SK-N-SH (cell line): Measurements from ENCODE around the gene PRDX1. TPM values are rescaled to one million over a fixed set of nuclear protein-coding genes. Genes with fewer than 3 reads are reported as not detected.

ENCODE experiments used
- CTCF ChIA-PET: fragments of 300-600, 350-600 bp; formaldehyde crosslinking; extraction: SDS; loops from one replicate; lab custom pipeline; 2021; lab: Yijun Ruan, JAX
- POLR2A ChIA-PET: fragments of 350-600 bp; sonication (Branson Sonifier 250); formaldehyde crosslinking; extraction: SDS; loops from one replicate; lab custom pipeline; 2020; ENCODE audit warnings: antibody characterized with exemption, inconsistent platforms; lab: Yijun Ruan, JAX
- DNase-seq: peaks from one replicate; pipeline ENCODE4 v3.0.0; 2012
- H2AFZ ChIP-seq: fragments of 200-600 bp; sonication (generic); 2 replicates; pipeline ENCODE4 v1.8.1; 2016; ENCODE audit warnings: antibody characterized with exemption, mild to moderate bottlenecking, low read depth
- H3F3A ChIP-seq: fragments of 200-600 bp; sonication (generic); replicated peaks from 2 replicates; pipeline ENCODE3; 2016; ENCODE audit warnings: antibody characterized with exemption, mild to moderate bottlenecking; ENCODE audit not compliant: insufficient read depth
- H3K27ac ChIP-seq, 2 experiments: fragments of 200-500 bp in 1 of 2; fragments of 200-600 bp in 1 of 2; sonication (Bioruptor generic) in 1 of 2; sonication (generic), shearing (Covaris generic) in 1 of 2; 2 replicates each; pipeline versions ENCODE4 v1.5.1 to v1.6.1; 2014 to 2016; ENCODE audit warnings: low read depth in 2 of 2, inconsistent platforms in 1 of 2, low read length in 1 of 2, mild to moderate bottlenecking in 1 of 2, mixed read lengths in 1 of 2
- H3K27me3 ChIP-seq: fragments of 200-600 bp; sonication (generic), shearing (Covaris generic); 2 replicates; pipeline ENCODE4 v1.6.1; 2016; ENCODE audit warnings: mixed run types; ENCODE audit not compliant: insufficient read depth
- H3K36me3 ChIP-seq, 2 experiments: fragments of 200-500 bp in 1 of 2; fragments of 200-600 bp in 1 of 2; sonication (Bioruptor generic) in 1 of 2; sonication (generic) in 1 of 2; replicated peaks in 1 of 2; 2 replicates each; pipeline versions ENCODE3 to v1.5.1; 2014 to 2016; ENCODE audit warnings: low read length in 1 of 2, mild to moderate bottlenecking in 1 of 2; ENCODE audit not compliant: insufficient read depth in 2 of 2, control insufficient read depth in 1 of 2
- H3K4me1 ChIP-seq, 2 experiments: fragments of 200-500 bp in 1 of 2; fragments of 200-600 bp in 1 of 2; sonication (Bioruptor generic) in 1 of 2; sonication (generic), shearing (Covaris generic) in 1 of 2; 2 replicates each; pipeline versions ENCODE4 v1.5.1 to v1.6.1; 2014 to 2016; ENCODE audit warnings: low read depth in 1 of 2, low read length in 1 of 2, mixed run types in 1 of 2; ENCODE audit not compliant: insufficient read depth in 2 of 2, control insufficient read depth in 1 of 2
- H3K4me2 ChIP-seq: fragments of 200-600 bp; sonication (generic), shearing (Covaris generic); 2 replicates; pipeline ENCODE4 v1.6.1; 2017; ENCODE audit warnings: mixed run types
- H3K4me3 ChIP-seq, 2 experiments: fragments of 200-500 bp in 1 of 2; fragments of 200-600 bp in 1 of 2; sonication (Bioruptor generic) in 1 of 2; sonication (generic), shearing (Covaris generic) in 1 of 2; 2 replicates each; pipeline versions ENCODE4 v1.5.1 to v1.8.1; 2014 to 2016; ENCODE audit warnings: low read depth in 2 of 2, inconsistent platforms in 1 of 2, low read length in 1 of 2, mild to moderate bottlenecking in 1 of 2, mixed read lengths in 1 of 2, moderate library complexity in 1 of 2
- H3K79me2 ChIP-seq: fragments of 200-600 bp; sonication (generic); 2 replicates; pipeline ENCODE4 v1.8.1; 2017; ENCODE audit warnings: mild to moderate bottlenecking; ENCODE audit not compliant: insufficient read depth
- H3K9ac ChIP-seq: fragments of 200-600 bp; sonication (generic); 2 replicates; pipeline ENCODE4 v1.6.1; 2017; ENCODE audit warnings: mixed run types
- H3K9me2 ChIP-seq: fragments of 200-600 bp; sonication (generic); 2 replicates; pipeline ENCODE4 v1.6.1; 2017; ENCODE audit warnings: mixed run types
- H3K9me3 ChIP-seq: fragments of 200-600 bp; sonication (generic); 2 replicates; pipeline ENCODE4 v1.6.1; 2017; ENCODE audit warnings: mixed run types, mild to moderate bottlenecking, moderate library complexity
- H4K20me1 ChIP-seq: fragments of 200-600 bp; sonication (generic); 2 replicates; pipeline ENCODE4 v1.6.1; 2017; ENCODE audit warnings: mild to moderate bottlenecking, mixed run types; ENCODE audit not compliant: insufficient read depth
- EP300 ChIP-seq, 2 experiments: IDR thresholded peaks; 2 replicates each; pipeline versions ENCODE4 v1.4.0 to v1.6.1; 2012; ENCODE audit warnings: borderline replicate concordance in 1 of 2, low read depth in 1 of 2, low read length in 1 of 2
- FOSL2 ChIP-seq: IDR thresholded peaks from 2 replicates; pipeline ENCODE4 v1.4.0; 2012; ENCODE audit warnings: low read depth, mild to moderate bottlenecking, moderate library complexity, borderline replicate concordance
- FOXJ3 ChIP-seq: sonication (generic); formaldehyde crosslinking; IDR thresholded peaks from 2 replicates; pipeline ENCODE4 v1.5.1; 2020; ENCODE audit warnings: mild to moderate bottlenecking, missing genetic modification reagents
- JUND ChIP-seq: IDR thresholded peaks from 2 replicates; pipeline ENCODE4 v1.4.0; 2012
- MEF2A ChIP-seq: IDR thresholded peaks from 2 replicates; pipeline ENCODE4 v1.4.0; 2012; ENCODE audit warnings: low read depth, borderline replicate concordance
- NFIC ChIP-seq: IDR thresholded peaks from 2 replicates; pipeline ENCODE4 v1.4.0; 2012; ENCODE audit warnings: borderline replicate concordance
- POLR2AphosphoS5 ChIP-seq: IDR thresholded peaks from 2 replicates; pipeline ENCODE4 v1.6.1; 2012; ENCODE audit warnings: low read depth, low read length
- RCOR1 ChIP-seq: fragments of 150-350 bp; IDR thresholded peaks from 2 replicates; pipeline ENCODE4 v1.6.1; 2017; ENCODE audit warnings: antibody characterized with exemption, low read length
- TAF1 ChIP-seq: IDR thresholded peaks from 2 replicates; pipeline ENCODE4 v1.6.1; 2012; ENCODE audit warnings: low read depth, mild to moderate bottlenecking, low read length, moderate library complexity, borderline replicate concordance
- WGBS: methylation state at CpG from one replicate; pipeline ENCODE4 v1.1.6; 2017; ENCODE audit warnings: low lambda C conversion rate; 5-methylcytosine and 5-hydroxymethylcytosine counted together
- polyA plus RNA-seq, 3 experiments: library from polyadenylated mRNA; depleted of rRNA; stranded (reverse); fragments of >200 nt; gene quantifications; 2 replicates each; pipeline ENCODE4 v1.2.3, GENCODE V29; 2012
- TF ChIP-seq, protein P1 (sequence below): IDR thresholded peaks from 2 replicates; pipeline ENCODE4 v1.4.0; 2012; ENCODE audit warnings: low read depth, borderline replicate concordance
- TF ChIP-seq, protein P2 (sequence below): IDR thresholded peaks from 2 replicates; pipeline ENCODE4 v1.4.0; 2012; ENCODE audit warnings: low read depth
- TF ChIP-seq, protein P3 (sequence below): fragments of 150-350 bp; IDR thresholded peaks from 2 replicates; pipeline ENCODE4 v1.6.1; 2016; ENCODE audit warnings: mild to moderate bottlenecking, low read depth, low read length
- TF ChIP-seq, protein P4 (sequence below): fragments of 200-600 bp; sonication (generic); IDR thresholded peaks from 2 replicates; pipeline ENCODE4 v1.6.1; 2017; ENCODE audit warnings: antibody characterized with exemption, mild to moderate bottlenecking, moderate library complexity

PRDX1 gene
- polyA plus RNA-seq, 1 of the 3 experiments (the other 2 are of a cell fraction) = 467 TPM

DNA sequence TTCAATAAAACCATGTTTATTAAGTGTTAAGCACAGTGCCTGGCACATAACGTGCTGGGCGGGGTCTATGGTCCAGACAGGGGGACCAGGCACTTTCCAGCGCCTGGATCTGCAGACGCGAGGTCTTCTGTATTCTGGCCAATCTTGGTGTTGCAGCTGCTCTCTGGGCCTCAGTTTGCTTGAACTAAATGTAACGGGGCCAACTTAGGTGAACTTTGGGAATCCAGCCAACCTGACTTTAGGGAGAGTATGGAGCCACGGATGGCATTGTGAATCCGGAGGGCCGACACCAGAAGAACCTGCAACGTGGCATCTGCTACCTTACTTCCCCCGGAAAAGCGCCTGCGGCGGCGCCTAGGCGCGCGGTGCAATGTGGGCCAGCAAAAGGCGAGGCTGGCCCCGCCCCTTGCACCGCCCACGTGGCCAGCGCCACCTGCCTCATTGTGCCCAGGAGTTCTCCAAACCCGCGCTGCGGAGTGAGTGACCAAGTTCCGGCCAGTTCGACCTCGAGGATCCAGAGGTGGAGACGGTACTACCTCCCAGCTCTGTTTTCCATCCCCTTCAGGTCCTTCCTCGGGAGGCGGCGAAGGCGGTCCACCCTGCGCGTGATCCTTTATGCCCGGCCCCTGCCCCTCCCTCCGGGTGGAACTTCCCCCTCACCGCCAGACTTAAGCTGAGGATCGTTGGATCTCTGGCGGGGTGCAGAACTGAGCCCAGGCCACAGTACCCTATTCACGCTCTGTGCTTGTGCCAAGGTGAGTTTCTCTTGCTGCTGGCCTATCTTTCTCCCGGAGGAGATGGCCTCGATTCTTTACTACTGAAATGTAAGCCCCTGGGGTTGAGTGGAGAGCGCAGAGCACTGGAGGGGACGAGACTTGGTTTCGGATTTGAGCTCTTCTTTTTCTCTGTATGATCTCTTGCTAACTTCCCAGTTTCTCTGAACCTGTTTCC lies 29.0 kb upstream of the PRDX1 start, which contains the start of gene AKR1A1 (continued):
- TF ChIP-seq, protein P1, sequence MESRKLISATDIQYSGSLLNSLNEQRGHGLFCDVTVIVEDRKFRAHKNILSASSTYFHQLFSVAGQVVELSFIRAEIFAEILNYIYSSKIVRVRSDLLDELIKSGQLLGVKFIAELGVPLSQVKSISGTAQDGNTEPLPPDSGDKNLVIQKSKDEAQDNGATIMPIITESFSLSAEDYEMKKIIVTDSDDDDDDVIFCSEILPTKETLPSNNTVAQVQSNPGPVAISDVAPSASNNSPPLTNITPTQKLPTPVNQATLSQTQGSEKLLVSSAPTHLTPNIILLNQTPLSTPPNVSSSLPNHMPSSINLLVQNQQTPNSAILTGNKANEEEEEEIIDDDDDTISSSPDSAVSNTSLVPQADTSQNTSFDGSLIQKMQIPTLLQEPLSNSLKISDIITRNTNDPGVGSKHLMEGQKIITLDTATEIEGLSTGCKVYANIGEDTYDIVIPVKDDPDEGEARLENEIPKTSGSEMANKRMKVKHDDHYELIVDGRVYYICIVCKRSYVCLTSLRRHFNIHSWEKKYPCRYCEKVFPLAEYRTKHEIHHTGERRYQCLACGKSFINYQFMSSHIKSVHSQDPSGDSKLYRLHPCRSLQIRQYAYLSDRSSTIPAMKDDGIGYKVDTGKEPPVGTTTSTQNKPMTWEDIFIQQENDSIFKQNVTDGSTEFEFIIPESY = no peak
- no peak for TF ChIP-seq MEF2A
- TF ChIP-seq, protein P2, sequence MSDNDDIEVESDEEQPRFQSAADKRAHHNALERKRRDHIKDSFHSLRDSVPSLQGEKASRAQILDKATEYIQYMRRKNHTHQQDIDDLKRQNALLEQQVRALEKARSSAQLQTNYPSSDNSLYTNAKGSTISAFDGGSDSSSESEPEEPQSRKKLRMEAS = peak; percentile 97
- TF ChIP-seq POLR2AphosphoS5 = peak; percentile 97
- TF ChIP-seq NFIC = peak; percentile 26; the same call in 1 of the 2 replicates
- TF ChIP-seq FOSL2 = no peak
- TF ChIP-seq FOXJ3 (CRISPR knock-in tag) = no peak

DNA sequence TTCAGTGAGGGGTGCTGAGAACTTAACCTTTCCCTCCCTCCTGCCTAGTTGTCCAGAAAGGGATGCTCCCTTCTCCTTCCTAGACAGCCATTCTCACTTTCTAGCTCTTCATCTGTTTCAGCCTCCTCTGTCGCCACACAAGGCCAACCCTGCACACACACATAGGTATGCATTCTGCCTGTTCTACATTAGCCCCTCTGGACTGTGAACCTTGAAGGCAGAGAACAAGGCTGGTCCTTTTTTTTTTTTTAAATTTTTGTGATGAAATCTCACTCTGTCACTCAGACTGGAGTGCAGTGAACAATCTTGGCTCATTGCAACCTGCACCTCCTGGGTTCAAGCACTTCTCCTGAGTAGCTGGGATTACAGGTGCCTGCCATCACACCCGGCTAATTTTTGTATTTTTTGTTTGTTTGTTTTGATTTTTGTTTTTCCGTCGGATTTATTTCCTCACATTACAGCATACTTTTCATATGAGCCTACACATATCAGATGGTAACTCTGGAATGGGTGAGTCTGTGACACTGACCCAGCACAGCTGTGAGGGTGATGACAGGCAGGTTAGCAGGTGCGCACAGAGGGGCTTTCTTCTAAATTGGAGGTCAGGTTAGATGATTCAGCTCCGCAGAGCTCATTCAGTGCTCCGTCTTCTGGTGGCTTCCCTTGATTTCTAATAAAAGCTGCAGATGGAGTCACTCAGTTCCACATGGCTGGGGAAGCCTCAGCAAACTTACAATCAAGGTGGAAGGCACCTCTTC lies 24.0 kb upstream of the PRDX1 start:
- Histone ChIP-seq H3K4me2 (no peak overlapping the region), H3K4me1 (peaks cover 0 to 2% of the 10 kb centered on the region in 2 experiments; a peak in 1 of 4 replicates), H2AFZ (peak overlapping the region; percentile 35; the same call in 1 of the 2 replicates), H3K4me3 (no peak overlapping the region), H3K27ac (no peak overlapping the region), H3F3A (no peaks in the 10 kb centered on the region), H3K36me3 (no peaks in the 10 kb centered on the region), H3K9ac (no peak overlapping the region), H3K9me2 (no peaks in the 10 kb centered on the region), H3K9me3 (no peaks in the 10 kb centered on the region), H4K20me1 (no peaks in the 10 kb centered on the region), H3K79me2 (no peaks in the 10 kb centered on the region), H3K27me3 (no peaks in the 10 kb centered on the region)
- ChIA-PET CTCF (interaction anchor here (1.1 to 1.5 kb wide), 6 partner anchors 24 to 34 kb away, joined by 3 to 6 read pairs (median 4); partner anchors contain the start of gene PRDX1), POLR2A (interaction anchor here (1.4 kb wide), 1 partner anchor 24 kb away, joined by 5 read pairs; the partner anchor contains the start of gene PRDX1)
- TF ChIP-seq RCOR1 (no peak), EP300 (IDR thresholded peaks at IDR 0.05; ENCODE audit: borderline replicate concordance in 1 of 2, low read depth in 1 of 2, low read length in 1 of 2) (no peak), JUND (no peak), TAF1 (no peak)
- TF ChIP-seq, protein P3, sequence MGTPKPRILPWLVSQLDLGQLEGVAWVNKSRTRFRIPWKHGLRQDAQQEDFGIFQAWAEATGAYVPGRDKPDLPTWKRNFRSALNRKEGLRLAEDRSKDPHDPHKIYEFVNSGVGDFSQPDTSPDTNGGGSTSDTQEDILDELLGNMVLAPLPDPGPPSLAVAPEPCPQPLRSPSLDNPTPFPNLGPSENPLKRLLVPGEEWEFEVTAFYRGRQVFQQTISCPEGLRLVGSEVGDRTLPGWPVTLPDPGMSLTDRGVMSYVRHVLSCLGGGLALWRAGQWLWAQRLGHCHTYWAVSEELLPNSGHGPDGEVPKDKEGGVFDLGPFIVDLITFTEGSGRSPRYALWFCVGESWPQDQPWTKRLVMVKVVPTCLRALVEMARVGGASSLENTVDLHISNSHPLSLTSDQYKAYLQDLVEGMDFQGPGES = no peak
- TF ChIP-seq, protein P4, sequence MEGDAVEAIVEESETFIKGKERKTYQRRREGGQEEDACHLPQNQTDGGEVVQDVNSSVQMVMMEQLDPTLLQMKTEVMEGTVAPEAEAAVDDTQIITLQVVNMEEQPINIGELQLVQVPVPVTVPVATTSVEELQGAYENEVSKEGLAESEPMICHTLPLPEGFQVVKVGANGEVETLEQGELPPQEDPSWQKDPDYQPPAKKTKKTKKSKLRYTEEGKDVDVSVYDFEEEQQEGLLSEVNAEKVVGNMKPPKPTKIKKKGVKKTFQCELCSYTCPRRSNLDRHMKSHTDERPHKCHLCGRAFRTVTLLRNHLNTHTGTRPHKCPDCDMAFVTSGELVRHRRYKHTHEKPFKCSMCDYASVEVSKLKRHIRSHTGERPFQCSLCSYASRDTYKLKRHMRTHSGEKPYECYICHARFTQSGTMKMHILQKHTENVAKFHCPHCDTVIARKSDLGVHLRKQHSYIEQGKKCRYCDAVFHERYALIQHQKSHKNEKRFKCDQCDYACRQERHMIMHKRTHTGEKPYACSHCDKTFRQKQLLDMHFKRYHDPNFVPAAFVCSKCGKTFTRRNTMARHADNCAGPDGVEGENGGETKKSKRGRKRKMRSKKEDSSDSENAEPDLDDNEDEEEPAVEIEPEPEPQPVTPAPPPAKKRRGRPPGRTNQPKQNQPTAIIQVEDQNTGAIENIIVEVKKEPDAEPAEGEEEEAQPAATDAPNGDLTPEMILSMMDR = no peak
- 88% methylated on average over 7 of the region's 7 CpGs for WGBS
- no peak for DNase-seq
